H1 (cell line): Measurements from ENCODE around the gene TSPAN15. TPM values are rescaled to one million over a fixed set of nuclear protein-coding genes. Genes with fewer than 3 reads are reported as not detected.

ENCODE experiments used
- CTCF ChIA-PET: fragments of 300-600 bp; sonication (Branson Sonifier 250); formaldehyde crosslinking; loops from one replicate; lab custom pipeline; 2021; ENCODE audit not compliant: partially characterized antibody; lab: Charles Lee
- POLR2A ChIA-PET: fragments of 300-600 bp; sonication (Branson Sonifier 250); formaldehyde crosslinking; loops from one replicate; lab custom pipeline; 2021; ENCODE audit warnings: inconsistent platforms; ENCODE audit not compliant: partially characterized antibody; lab: Charles Lee
- DNase-seq, 2 experiments: peaks; one replicate each; pipeline versions ENCODE4 v3.0.0 to v3.0.0-alpha.2; 2010 to 2022; ENCODE audit warnings: low spot score in 2 of 2, low read depth in 1 of 2, mixed read lengths in 1 of 2
- FAIRE-seq: peaks from 2 replicates; lab custom pipeline; 2011; peaks lifted over from hg19 to GRCh38; lab: Jason Lieb, UNC
- H2AFZ ChIP-seq: 2 replicates; pipeline ENCODE4 v1.8.1; 2012; ENCODE audit warnings: low read length, inconsistent platforms
- H2AK5ac ChIP-seq: 2 replicates; pipeline ENCODE4 v1.6.1; 2013; ENCODE audit warnings: low read depth, low read length
- H2BK120ac ChIP-seq: replicated peaks from 2 replicates; pipeline ENCODE3; 2013; ENCODE audit warnings: low read depth, low read length, inconsistent platforms
- H2BK12ac ChIP-seq: 2 replicates; pipeline ENCODE4 v1.6.1; 2013; ENCODE audit warnings: low read depth, low read length
- H2BK15ac ChIP-seq: 2 replicates; pipeline ENCODE4 v1.6.1; 2013; ENCODE audit warnings: low read length
- H2BK20ac ChIP-seq: 2 replicates; pipeline ENCODE4 v1.6.1; 2013; ENCODE audit warnings: low read length
- H2BK5ac ChIP-seq: 2 replicates; pipeline ENCODE4 v1.6.1; 2013; ENCODE audit warnings: low read depth, low read length
- H3K14ac ChIP-seq: 2 replicates; pipeline ENCODE4 v1.6.1; 2013; ENCODE audit warnings: inconsistent platforms; ENCODE audit not compliant: insufficient read length
- H3K18ac ChIP-seq: 2 replicates; pipeline ENCODE4 v1.6.1; 2013; ENCODE audit warnings: low read length; ENCODE audit errors: extremely low read depth
- H3K23ac ChIP-seq: 2 replicates; pipeline ENCODE4 v1.6.1; 2013; ENCODE audit warnings: inconsistent platforms; ENCODE audit not compliant: insufficient read length
- H3K23me2 ChIP-seq: 2 replicates; pipeline ENCODE4 v1.6.1; 2013; ENCODE audit warnings: low read depth, low read length
- H3K27ac ChIP-seq: 2 replicates; pipeline ENCODE4 v1.6.1; 2011; ENCODE audit warnings: low read depth, low read length, inconsistent platforms
- H3K27me3 ChIP-seq, 4 experiments: replicated peaks in 1 of 4; 1 replicate in 1 of 4; 2 replicates in 3 of 4; pipeline versions ENCODE4 v1.6.1 to v1.8.1; 2011 to 2013; ENCODE audit warnings: low read length in 3 of 4, mild to moderate bottlenecking in 3 of 4, inconsistent platforms in 2 of 4, mixed read lengths in 2 of 4, moderate library complexity in 1 of 4; ENCODE audit not compliant: control insufficient read depth in 3 of 4, insufficient read depth in 3 of 4; ENCODE audit errors: extremely low read depth in 1 of 4
- H3K36me3 ChIP-seq, 4 experiments: 2 replicates each; pipeline versions ENCODE4 v1.6.1 to v1.8.1; 2011 to 2013; ENCODE audit warnings: mild to moderate bottlenecking in 4 of 4, low read length in 3 of 4, moderate library complexity in 2 of 4, control low read depth in 1 of 4, inconsistent platforms in 1 of 4; ENCODE audit not compliant: insufficient read depth in 4 of 4, control insufficient read depth in 2 of 4
- H3K4ac ChIP-seq: replicated peaks from 2 replicates; pipeline ENCODE3; 2013; ENCODE audit warnings: low read length, low read depth, mixed read lengths, inconsistent platforms; ENCODE audit not compliant: insufficient read length
- H3K4me1 ChIP-seq, 4 experiments: replicated peaks in 1 of 4; 1 replicate in 1 of 4; 2 replicates in 3 of 4; pipeline versions ENCODE4 v1.6.1 to v1.8.1; 2011 to 2013; ENCODE audit warnings: low read length in 3 of 4, inconsistent platforms in 2 of 4, mixed read lengths in 1 of 4; ENCODE audit not compliant: insufficient read depth in 4 of 4, control insufficient read depth in 3 of 4
- H3K4me2 ChIP-seq, 2 experiments: 2 replicates each; pipeline versions ENCODE4 v1.6.1 to v1.8.1; 2011 to 2013; ENCODE audit warnings: low read depth in 2 of 2, low read length in 2 of 2, control low read depth in 1 of 2, inconsistent platforms in 1 of 2, mild to moderate bottlenecking in 1 of 2; ENCODE audit not compliant: insufficient read depth in 1 of 2
- H3K4me3 ChIP-seq, 4 experiments: fragments of 200-600, 300-600 bp in 1 of 4; sonication (generic), shearing (Covaris generic), sonication (Bioruptor Twin) in 1 of 4; 2 replicates each; pipeline versions ENCODE4 v1.5.1 to v1.8.1; 2011 to 2016; ENCODE audit warnings: low read length in 4 of 4, low read depth in 3 of 4, control low read depth in 2 of 4, inconsistent platforms in 2 of 4, mild to moderate bottlenecking in 2 of 4, mixed read lengths in 1 of 4, moderate library complexity in 1 of 4; ENCODE audit not compliant: insufficient read depth in 2 of 4; ENCODE audit errors: extremely low read depth in 1 of 4
- H3K56ac ChIP-seq: replicated peaks from 2 replicates; pipeline ENCODE3; 2013; ENCODE audit warnings: low read depth, mild to moderate bottlenecking, mixed read lengths, low read length, inconsistent platforms; ENCODE audit not compliant: insufficient read length
- H3K79me1 ChIP-seq: 2 replicates; pipeline ENCODE4 v1.6.1; 2013; ENCODE audit warnings: low read depth, low read length, control low read depth
- H3K79me2 ChIP-seq, 2 experiments: 2 replicates each; pipeline versions ENCODE4 v1.6.1 to v1.8.1; 2012 to 2013; ENCODE audit warnings: low read length in 2 of 2, mild to moderate bottlenecking in 2 of 2, inconsistent platforms in 1 of 2; ENCODE audit not compliant: insufficient read depth in 2 of 2, control insufficient read depth in 1 of 2
- H3K9ac ChIP-seq, 4 experiments: replicated peaks in 1 of 4; 1 replicate in 1 of 4; 2 replicates in 3 of 4; pipeline versions ENCODE4 v1.6.1 to v1.8.1; 2011 to 2013; ENCODE audit warnings: low read depth in 3 of 4, low read length in 3 of 4, control low read depth in 2 of 4, mild to moderate bottlenecking in 2 of 4, moderate library complexity in 2 of 4, inconsistent platforms in 1 of 4; ENCODE audit errors: extremely low read depth in 1 of 4
- H3K9me3 ChIP-seq, 2 experiments: 2 replicates each; pipeline versions ENCODE4 v1.6.1 to v1.8.1; 2012 to 2013; ENCODE audit warnings: mild to moderate bottlenecking in 2 of 2, moderate library complexity in 2 of 2, control low read depth in 1 of 2, inconsistent platforms in 1 of 2, low read depth in 1 of 2, low read length in 1 of 2, mixed read lengths in 1 of 2; ENCODE audit not compliant: insufficient read depth in 2 of 2
- H4K20me1 ChIP-seq, 2 experiments: replicated peaks in 1 of 2; 2 replicates each; pipeline versions ENCODE3 to v1.8.1; 2011 to 2013; ENCODE audit warnings: inconsistent platforms in 2 of 2, low read length in 2 of 2, mild to moderate bottlenecking in 1 of 2; ENCODE audit not compliant: insufficient read depth in 2 of 2, control insufficient read depth in 1 of 2
- H4K5ac ChIP-seq: 2 replicates; pipeline ENCODE4 v1.6.1; 2013; ENCODE audit warnings: low read length, low read depth, mixed read lengths, inconsistent platforms; ENCODE audit not compliant: insufficient read length
- H4K8ac ChIP-seq: 2 replicates; pipeline ENCODE4 v1.8.0; 2013; ENCODE audit warnings: mild to moderate bottlenecking, moderate library complexity, low read length, inconsistent platforms; ENCODE audit not compliant: insufficient read depth; ENCODE audit errors: extremely low read depth
- H4K91ac ChIP-seq: replicated peaks from 2 replicates; pipeline ENCODE3; 2013; ENCODE audit warnings: low read length, mixed read lengths, inconsistent platforms; ENCODE audit not compliant: insufficient read length
- ASH2L ChIP-seq: fragments of 200-600, 300-600 bp; sonication (generic); IDR thresholded peaks from one replicate; pipeline ENCODE4 v1.7.1; 2017; ENCODE audit warnings: low read length
- YY1 ChIP-seq: IDR thresholded peaks from 2 replicates; pipeline ENCODE4 v1.6.1; 2011; ENCODE audit warnings: low read depth, mild to moderate bottlenecking, low read length
- WGBS, 2 experiments: shearing (Covaris generic) in 1 of 2; methylation state at CpG; one replicate each; pipeline versions ENCODE4 v1.1.6 to v1.1.7; 2013 to 2015; ENCODE audit warnings: low lambda C conversion rate in 2 of 2, mixed read lengths in 2 of 2, inconsistent platforms in 1 of 2, low coverage in 1 of 2, missing lambda C conversion rate in 1 of 2; ENCODE audit not compliant: insufficient replicate concordance in 2 of 2, insufficient coverage in 1 of 2, insufficient read length in 1 of 2; ENCODE audit errors: extremely low coverage in 1 of 2, missing lambda C conversion rate in 1 of 2; 5-methylcytosine and 5-hydroxymethylcytosine counted together
- polyA plus RNA-seq, 7 experiments: library from polyadenylated mRNA; depleted of rRNA in 3 of 7; stranded (reverse) in 5 of 7; unstranded in 2 of 7; fragments of >200 nt in 5 of 7; fragments of 200-250 nt in 2 of 7; gene quantifications; 1 replicate in 5 of 7; 2 replicates in 1 of 7; 4 replicates in 1 of 7; pipeline versions ENCODE4 v1.2.1 to v1.2.3, GENCODE V29; 2011 to 2013; ENCODE audit warnings: missing spikeins in 2 of 7, mixed read lengths in 2 of 7
- total RNA-seq: library from RNA; stranded (reverse); fragmentation: NEBNext Ultra II Directional; extraction: Animal tissue kit (Norgen Biotek cat#: 25700); gene quantifications from 2 replicates; pipeline ENCODE4 v1.2.1, GENCODE V29; 2021
- TF ChIP-seq, protein P1 (sequence below): IDR thresholded peaks from 2 replicates; pipeline ENCODE4 v1.6.1; 2012; ENCODE audit warnings: low read length, inconsistent platforms

Gene TSPAN15
- total and polyA plus RNA-seq, 2 of the 8 experiments (the other 6 are each of a cell fraction or from before 2014, with no cell fraction given): 9.7 to 20.0 TPM

DNA sequence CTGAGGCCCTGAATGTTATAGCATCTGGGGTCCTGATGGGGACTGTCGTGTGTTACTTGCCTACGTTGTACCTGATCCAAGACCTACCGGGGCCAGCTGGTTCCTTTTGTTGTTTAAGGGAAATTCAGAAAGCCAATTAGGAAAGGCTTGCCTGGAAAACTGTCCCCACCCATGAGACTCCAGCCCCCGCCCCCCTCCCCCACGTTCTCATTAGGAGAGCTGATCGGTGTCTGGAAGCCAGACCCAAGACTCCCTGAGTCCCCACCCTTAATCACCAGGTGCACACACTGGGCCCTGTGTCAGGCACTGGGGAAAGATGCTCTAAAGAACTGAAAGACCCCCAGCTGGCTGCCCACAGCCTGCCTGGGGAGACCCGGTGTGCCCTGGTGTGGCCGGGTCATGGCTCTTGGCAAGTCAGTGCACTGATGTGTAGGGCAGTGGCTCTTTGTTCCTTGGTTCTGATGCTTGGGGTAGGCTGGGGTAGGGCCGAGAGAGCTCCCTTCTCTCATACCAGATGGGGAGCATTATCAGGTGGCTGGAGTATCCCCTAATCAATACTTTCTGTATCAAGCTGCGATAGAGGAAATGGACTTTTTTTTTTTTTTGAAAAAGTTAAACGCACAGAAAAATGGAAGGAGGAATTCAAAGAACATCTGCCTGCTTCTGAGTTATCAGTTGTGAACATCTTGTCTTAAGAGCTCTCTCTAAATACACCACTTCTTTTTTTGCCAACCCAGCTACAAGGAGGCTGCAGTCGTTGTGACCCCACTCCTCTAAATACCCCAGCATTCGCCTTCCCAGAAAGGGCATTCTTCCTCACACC is 16.9 kb downstream of the TSPAN15 start:
- H4K20me1 ChIP-seq: no peaks in the 10 kb centered on the region
- no peaks in the 10 kb centered on the region for H3K36me3 ChIP-seq
- no peaks in the 10 kb centered on the region for H3K27me3 ChIP-seq
- no peak overlapping the region for H2AFZ ChIP-seq
- no peak overlapping the region for H3K14ac ChIP-seq
- H4K5ac ChIP-seq: no peak overlapping the region
- no peak overlapping the region for H4K91ac ChIP-seq
- H2BK20ac ChIP-seq: no peak overlapping the region
- no peak overlapping the region for H2BK15ac ChIP-seq
- no peak overlapping the region for H3K23ac ChIP-seq
- no peak overlapping the region for H3K56ac ChIP-seq
- no peak overlapping the region for H3K4ac ChIP-seq
- no peak overlapping the region for H2BK120ac ChIP-seq
- TF ChIP-seq, protein P1, sequence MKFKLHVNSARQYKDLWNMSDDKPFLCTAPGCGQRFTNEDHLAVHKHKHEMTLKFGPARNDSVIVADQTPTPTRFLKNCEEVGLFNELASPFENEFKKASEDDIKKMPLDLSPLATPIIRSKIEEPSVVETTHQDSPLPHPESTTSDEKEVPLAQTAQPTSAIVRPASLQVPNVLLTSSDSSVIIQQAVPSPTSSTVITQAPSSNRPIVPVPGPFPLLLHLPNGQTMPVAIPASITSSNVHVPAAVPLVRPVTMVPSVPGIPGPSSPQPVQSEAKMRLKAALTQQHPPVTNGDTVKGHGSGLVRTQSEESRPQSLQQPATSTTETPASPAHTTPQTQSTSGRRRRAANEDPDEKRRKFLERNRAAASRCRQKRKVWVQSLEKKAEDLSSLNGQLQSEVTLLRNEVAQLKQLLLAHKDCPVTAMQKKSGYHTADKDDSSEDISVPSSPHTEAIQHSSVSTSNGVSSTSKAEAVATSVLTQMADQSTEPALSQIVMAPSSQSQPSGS: no peak
- TF ChIP-seq ASH2L (no peak), YY1 (no peak)
- no peaks in the 10 kb centered on the region for H3K23me2 ChIP-seq
- H4K8ac ChIP-seq: peak overlapping the region; percentile 12; the same call in 1 of the 2 replicates
- H3K4me3 ChIP-seq: no peak overlapping the region
- no peak overlapping the region for H3K4me2 ChIP-seq
- no peak overlapping the region for H2BK5ac ChIP-seq
- H3K4me1 ChIP-seq: peaks cover 0 to 5% (median 0%) of the 10 kb centered on the region in 4 experiments; a peak in 3 of 7 replicates
- H3K79me2 ChIP-seq: no peaks in the 10 kb centered on the region
- FAIRE-seq (no peak), DNase-seq (no peak)
- WGBS, 2 experiments: 71% methylated on average over 13 of the region's 13 CpGs; no CpG with 5 or more reads in 1 of the 2 experiments
- no peak overlapping the region; the same call in 1 of the 2 replicates for H3K18ac ChIP-seq
- no peak overlapping the region for H2AK5ac ChIP-seq
- no peaks in the 10 kb centered on the region for H3K9me3 ChIP-seq
- no peaks in the 10 kb centered on the region for H3K79me1 ChIP-seq
- H3K9ac ChIP-seq: no peak overlapping the region
- ChIA-PET CTCF (interaction anchor here (0.6 to 9.5 kb wide), 13 partner anchors 11 to 249 kb away, joined by 3 to 92 read pairs (median 3); partner anchors contain the start of gene TSPAN15), POLR2A (interaction anchor here (0.6 to 1.0 kb wide), 2 partner anchors 12 to 617 kb away, joined by 3 to 6 read pairs; no protein-coding TSS in a partner anchor)
- no peak overlapping the region for H2BK12ac ChIP-seq
- H3K27ac ChIP-seq: no peak overlapping the region
